Muscle layer of duodenum (tissue), 2 donors: ENCODE data around the gene CRELD2.
A peak's percentile ranks its signal among the peaks of the same experiment; 100 is the strongest.

Experiments
- H3K27ac ChIP-seq: one replicate; pipeline ENCODE4 v1.7.0; 2013; ENCODE audit warnings: mild to moderate bottlenecking, low read length
- H3K27me3 ChIP-seq: one replicate; pipeline ENCODE4 v1.7.0; 2013; ENCODE audit warnings: low read depth, mild to moderate bottlenecking, control low read depth, low read length
- H3K36me3 ChIP-seq, 2 donors: one replicate each; pipeline ENCODE4 v1.7.0; 2013; ENCODE audit warnings: low read length in 2 of 2, control low read depth in 1 of 2, mild to moderate bottlenecking in 1 of 2; ENCODE audit not compliant: insufficient read depth in 2 of 2, control insufficient read depth in 1 of 2
- H3K4me1 ChIP-seq, 2 donors: one replicate each; pipeline ENCODE4 v1.7.0; 2013; ENCODE audit warnings: low read length in 2 of 2, mild to moderate bottlenecking in 2 of 2, control low read depth in 1 of 2, moderate library complexity in 1 of 2; ENCODE audit not compliant: insufficient read depth in 2 of 2, control insufficient read depth in 1 of 2
- H3K4me3 ChIP-seq, 2 donors: one replicate each; pipeline ENCODE4 v1.7.0; 2013; ENCODE audit warnings: low read length in 2 of 2, low read depth in 1 of 2, mild to moderate bottlenecking in 1 of 2
- H3K9me3 ChIP-seq, 2 donors: one replicate each; pipeline ENCODE4 v1.7.0; 2013; ENCODE audit warnings: low read length in 2 of 2, control low read depth in 1 of 2, mild to moderate bottlenecking in 1 of 2; ENCODE audit not compliant: control insufficient read depth in 1 of 2
- donor health status: healthy.

CRELD2 gene

DNA sequence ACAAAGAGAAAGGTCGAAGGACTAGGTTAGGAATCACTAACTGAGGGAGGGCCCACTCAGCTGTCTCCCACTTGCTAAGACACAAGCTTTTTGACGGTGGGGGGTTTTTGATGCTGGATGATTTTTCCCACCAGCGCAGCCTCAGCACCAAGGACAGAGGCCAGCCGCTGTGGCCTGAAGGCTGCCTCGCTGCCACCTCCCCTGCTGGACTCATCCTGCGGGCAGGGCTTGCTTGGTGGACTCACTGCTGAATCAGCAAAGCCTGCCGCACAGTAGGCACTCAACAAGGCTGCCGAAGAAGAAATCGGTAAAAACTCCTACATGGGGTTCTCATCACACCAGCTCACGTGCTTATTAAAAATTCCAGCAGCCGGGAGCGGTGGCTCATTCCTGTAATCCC is 2.8 kb upstream of the CRELD2 start:
- no peaks in the 10 kb centered on the region for H3K27me3 ChIP-seq
- H3K27ac ChIP-seq: no peak overlapping the region
- no peaks in the 10 kb centered on the region for H3K9me3 ChIP-seq
- peaks cover 0 to 23% of the 10 kb centered on the region in 2 donors for H3K4me1 ChIP-seq
- peaks cover 3 to 30% of the 10 kb centered on the region in 2 donors for H3K36me3 ChIP-seq
- no peak overlapping the region for H3K4me3 ChIP-seq

GRCh38 chr22:49916831-49917230 is 1.6 kb upstream of the CRELD2 start:
- Histone ChIP-seq H3K4me3 (peak overlapping the region in 1 of 2 donors; percentile 86), H3K4me1 (peaks cover 0 to 23% of the 10 kb centered on the region in 2 donors), H3K9me3 (no peaks in the 10 kb centered on the region), H3K27me3 (no peaks in the 10 kb centered on the region), H3K36me3 (peaks cover 3 to 24% of the 10 kb centered on the region in 2 donors), H3K27ac (no peak overlapping the region)

DNA sequence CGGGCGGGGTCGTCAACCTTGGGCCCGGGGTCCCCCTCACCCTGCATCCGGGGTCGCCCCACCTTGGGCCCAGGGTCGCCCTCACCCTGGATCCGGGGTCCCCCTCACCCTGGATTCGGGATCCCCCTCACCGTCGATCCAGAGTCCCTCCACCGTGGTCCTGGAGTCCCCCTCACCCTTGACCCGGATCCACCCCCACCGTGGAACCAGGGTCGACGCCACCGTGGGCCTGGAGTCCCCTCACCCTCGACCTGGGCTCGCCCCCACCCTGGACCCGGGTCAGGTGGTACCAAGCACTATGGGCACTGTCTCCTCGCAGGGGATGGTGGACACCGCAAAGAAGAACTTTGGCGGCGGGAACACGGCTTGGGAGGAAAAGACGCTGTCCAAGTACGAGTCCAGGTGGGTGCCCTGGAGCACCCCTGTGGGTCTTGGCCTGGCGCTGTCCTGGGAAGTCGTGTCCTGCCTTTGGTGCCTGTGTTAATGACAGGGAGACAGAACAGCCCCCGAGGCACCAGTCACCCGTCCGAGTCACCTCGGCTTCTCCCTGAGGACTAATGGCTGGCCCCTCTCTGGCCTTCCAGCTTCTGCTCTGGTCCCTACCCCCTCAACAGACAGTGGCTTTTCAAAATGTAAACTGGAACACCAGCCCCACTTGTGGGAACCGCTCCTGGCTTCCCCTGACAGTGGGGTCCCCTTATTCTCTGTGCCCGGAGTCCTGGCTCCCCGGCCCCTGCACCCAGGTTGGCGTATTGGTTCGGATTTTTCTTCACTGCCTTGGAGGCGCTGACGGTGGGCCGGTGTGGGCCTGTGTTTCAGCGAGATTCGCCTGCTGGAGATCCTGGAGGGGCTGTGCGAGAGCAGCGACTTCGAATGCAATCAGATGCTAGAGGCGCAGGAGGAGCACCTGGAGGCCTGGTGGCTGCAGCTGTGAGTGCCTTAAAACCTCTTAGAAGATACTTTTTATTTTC is 762 bp downstream of the CRELD2 start:
- H3K4me3 ChIP-seq: peak overlapping the region; percentile 62 to 68
- H3K4me1 ChIP-seq: peaks cover 0 to 23% of the 10 kb centered on the region in 2 donors
- peaks cover 3 to 13% of the 10 kb centered on the region in 2 donors for H3K36me3 ChIP-seq
- no peaks in the 10 kb centered on the region for H3K9me3 ChIP-seq
- H3K27ac ChIP-seq: no peak overlapping the region
- no peaks in the 10 kb centered on the region for H3K27me3 ChIP-seq

DNA sequence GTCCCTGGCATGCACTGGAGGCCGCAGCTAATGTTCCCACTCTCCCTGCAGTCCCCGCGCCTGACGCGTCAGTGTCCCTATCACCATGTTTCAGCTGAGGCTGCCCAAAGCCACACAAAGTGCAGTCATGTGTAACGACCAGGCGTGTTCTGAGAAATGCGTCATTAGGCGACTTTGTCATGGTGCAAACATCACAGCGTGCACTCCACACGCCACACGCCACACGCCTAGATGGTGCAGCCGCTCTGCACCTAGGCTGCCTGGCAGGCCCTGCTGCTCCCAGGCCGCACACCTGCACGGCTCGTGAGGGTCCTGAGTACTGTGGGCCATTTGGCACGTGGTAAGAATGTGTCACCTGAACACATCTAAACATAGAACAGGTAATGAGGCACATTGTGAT is 2.4 kb downstream of the CRELD2 start:
- Histone ChIP-seq H3K27ac (no peak overlapping the region), H3K4me3 (no peak overlapping the region), H3K27me3 (no peaks in the 10 kb centered on the region), H3K9me3 (no peaks in the 10 kb centered on the region), H3K36me3 (peaks cover 3 to 17% of the 10 kb centered on the region in 2 donors), H3K4me1 (peaks cover 0 to 23% of the 10 kb centered on the region in 2 donors)

- H3K27ac ChIP-seq: no peak overlapping the region
- H3K36me3 ChIP-seq: peaks cover 3 to 21% of the 10 kb centered on the region in 2 donors
- H3K4me3 ChIP-seq: no peak overlapping the region
- no peaks in the 10 kb centered on the region for H3K9me3 ChIP-seq
- no peaks in the 10 kb centered on the region for H3K27me3 ChIP-seq
- peaks cover 0 to 22% of the 10 kb centered on the region in 2 donors for H3K4me1 ChIP-seq
Measured at GRCh38 chr22:49921508-49922278, 3.3 kb downstream of the CRELD2 start.

DNA sequence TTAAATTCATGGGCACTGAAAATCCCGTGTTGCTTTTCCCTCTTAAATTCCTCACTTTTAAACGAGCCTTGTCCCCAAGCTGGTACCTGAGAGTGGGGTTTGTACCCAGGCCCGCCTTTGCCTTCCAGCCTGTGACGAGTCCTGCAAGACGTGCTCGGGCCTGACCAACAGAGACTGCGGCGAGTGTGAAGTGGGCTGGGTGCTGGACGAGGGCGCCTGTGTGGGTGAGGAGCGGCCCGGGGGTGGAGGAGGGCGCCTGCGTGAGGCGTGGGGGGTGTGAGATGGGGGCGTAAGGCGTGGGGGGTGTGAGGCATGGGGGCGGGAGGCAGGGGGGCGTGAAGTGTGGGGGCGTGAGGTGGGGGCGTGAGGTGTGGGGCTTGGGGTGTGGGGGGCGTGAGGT is 4.0 kb downstream of the CRELD2 start:
- peaks cover 0 to 14% of the 10 kb centered on the region in 2 donors for H3K4me1 ChIP-seq
- no peaks in the 10 kb centered on the region for H3K27me3 ChIP-seq
- peaks cover 6 to 21% of the 10 kb centered on the region in 2 donors for H3K36me3 ChIP-seq
- H3K4me3 ChIP-seq: no peak overlapping the region
- no peaks in the 10 kb centered on the region for H3K9me3 ChIP-seq
- no peak overlapping the region for H3K27ac ChIP-seq

DNA sequence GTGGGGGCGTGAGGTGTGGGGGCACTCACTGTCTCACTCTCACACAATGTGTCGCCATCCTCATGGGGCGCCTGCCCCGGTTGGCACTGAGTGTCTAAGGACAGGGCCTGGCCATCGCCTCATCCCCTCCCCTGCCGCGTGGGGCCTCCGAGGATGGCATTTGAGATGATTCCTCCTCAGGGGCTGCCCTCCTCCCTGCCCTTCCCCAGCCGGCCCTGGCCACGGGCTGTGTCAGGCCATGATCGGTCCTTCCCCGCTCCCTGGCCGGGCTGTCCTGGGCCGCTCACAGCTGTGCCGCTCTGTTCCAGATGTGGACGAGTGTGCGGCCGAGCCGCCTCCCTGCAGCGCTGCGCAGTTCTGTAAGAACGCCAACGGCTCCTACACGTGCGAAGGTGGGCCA is 4.5 kb downstream of the CRELD2 start:
- Histone ChIP-seq H3K27ac (no peak overlapping the region), H3K4me3 (no peak overlapping the region), H3K27me3 (no peaks in the 10 kb centered on the region), H3K4me1 (peaks cover 0 to 10% of the 10 kb centered on the region in 2 donors), H3K36me3 (peaks cover 7 to 21% of the 10 kb centered on the region in 2 donors), H3K9me3 (no peaks in the 10 kb centered on the region)

DNA sequence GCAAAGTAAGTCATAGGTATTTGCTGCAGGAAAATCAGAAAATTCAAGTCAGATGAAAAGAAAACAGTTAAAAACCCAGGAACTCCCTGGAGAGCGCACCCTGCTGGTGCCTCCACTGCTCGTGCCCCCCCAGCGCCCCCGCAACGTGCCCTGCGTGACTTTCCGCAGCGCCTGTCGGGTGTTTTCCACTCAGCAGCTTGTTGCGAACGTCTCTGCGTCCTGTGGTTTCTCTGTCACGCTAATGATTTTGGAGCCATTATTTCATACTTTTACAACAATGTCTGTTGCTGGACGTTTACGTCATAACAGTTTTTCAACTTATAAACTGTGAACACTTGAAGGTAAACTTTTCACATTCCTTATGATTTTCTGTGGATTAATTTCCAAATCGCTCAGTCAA is 5.0 kb downstream of the CRELD2 start:
- Histone ChIP-seq H3K27me3 (no peaks in the 10 kb centered on the region), H3K4me3 (no peak overlapping the region), H3K4me1 (peaks cover 0 to 10% of the 10 kb centered on the region in 2 donors), H3K36me3 (peaks cover 7 to 21% of the 10 kb centered on the region in 2 donors), H3K9me3 (no peaks in the 10 kb centered on the region), H3K27ac (no peak overlapping the region)

GRCh38 chr22:49924113-49924833 is 5.8 kb downstream of the CRELD2 start:
- Histone ChIP-seq H3K27me3 (no peaks in the 10 kb centered on the region), H3K9me3 (no peaks in the 10 kb centered on the region), H3K36me3 (peaks cover 7 to 21% of the 10 kb centered on the region in 2 donors), H3K27ac (no peak overlapping the region), H3K4me1 (peaks cover 0 to 4% of the 10 kb centered on the region in 2 donors), H3K4me3 (no peak overlapping the region)

- no peaks in the 10 kb centered on the region for H3K9me3 ChIP-seq
- no peak overlapping the region for H3K4me3 ChIP-seq
- H3K4me1 ChIP-seq: peaks cover 0 to 5% of the 10 kb centered on the region in 2 donors
- H3K36me3 ChIP-seq: peaks cover 4 to 19% of the 10 kb centered on the region in 2 donors
- H3K27ac ChIP-seq: no peak overlapping the region
- H3K27me3 ChIP-seq: no peaks in the 10 kb centered on the region
Measured at GRCh38 chr22:49925525-49926128, 7.2 kb downstream of the CRELD2 start.
